ENCODE measurements around the gene FNIP1. TPM values are rescaled to one million over a fixed set of nuclear protein-coding genes. Genes with fewer than 3 reads are reported as not detected.

Gene FNIP1
- total RNA-seq, 1 donor from 2014 or later, result 29.5 TPM

DNA sequence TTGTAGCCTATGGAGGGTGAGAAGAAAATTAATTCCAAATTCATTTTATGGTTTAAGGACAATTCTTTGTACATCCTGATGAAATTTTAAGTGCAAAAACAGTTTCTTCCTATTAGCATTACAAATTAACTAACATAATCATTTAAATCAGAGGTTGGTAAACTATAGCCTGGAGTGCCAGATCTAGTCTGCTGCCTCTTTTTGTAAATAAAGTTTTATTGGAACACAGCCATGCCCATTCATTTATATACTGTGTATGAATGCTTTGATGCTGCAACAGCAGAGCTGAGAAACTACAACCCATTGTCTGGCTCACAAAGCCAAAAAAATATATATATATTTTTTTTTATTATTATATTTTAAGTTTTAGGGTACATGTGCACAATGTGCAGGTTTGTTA, 80.2 kb downstream of the FNIP1 start:
- H3K9me3 ChIP-seq, result no peaks in the 10 kb centered on the region
- intact Hi-C loops (cut with DNase I), result no loop called here
- no peaks in the 10 kb centered on the region for H3K4me1 ChIP-seq
- no peaks in the 10 kb centered on the region for H3K27me3 ChIP-seq
- TF ChIP-seq, protein P1, sequence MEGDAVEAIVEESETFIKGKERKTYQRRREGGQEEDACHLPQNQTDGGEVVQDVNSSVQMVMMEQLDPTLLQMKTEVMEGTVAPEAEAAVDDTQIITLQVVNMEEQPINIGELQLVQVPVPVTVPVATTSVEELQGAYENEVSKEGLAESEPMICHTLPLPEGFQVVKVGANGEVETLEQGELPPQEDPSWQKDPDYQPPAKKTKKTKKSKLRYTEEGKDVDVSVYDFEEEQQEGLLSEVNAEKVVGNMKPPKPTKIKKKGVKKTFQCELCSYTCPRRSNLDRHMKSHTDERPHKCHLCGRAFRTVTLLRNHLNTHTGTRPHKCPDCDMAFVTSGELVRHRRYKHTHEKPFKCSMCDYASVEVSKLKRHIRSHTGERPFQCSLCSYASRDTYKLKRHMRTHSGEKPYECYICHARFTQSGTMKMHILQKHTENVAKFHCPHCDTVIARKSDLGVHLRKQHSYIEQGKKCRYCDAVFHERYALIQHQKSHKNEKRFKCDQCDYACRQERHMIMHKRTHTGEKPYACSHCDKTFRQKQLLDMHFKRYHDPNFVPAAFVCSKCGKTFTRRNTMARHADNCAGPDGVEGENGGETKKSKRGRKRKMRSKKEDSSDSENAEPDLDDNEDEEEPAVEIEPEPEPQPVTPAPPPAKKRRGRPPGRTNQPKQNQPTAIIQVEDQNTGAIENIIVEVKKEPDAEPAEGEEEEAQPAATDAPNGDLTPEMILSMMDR (IDR thresholded peaks at IDR 0.05), result no peak
- no peak for TF ChIP-seq POLR2A (IDR thresholded peaks at IDR 0.05)
- TF ChIP-seq POLR2AphosphoS5 (IDR thresholded peaks at IDR 0.05; ENCODE audit: insufficient read depth in 1 of 2, low read depth in 1 of 2), result no peak
- no peak overlapping the region for H3K27ac ChIP-seq
- peaks cover 0 to 16% of the 10 kb centered on the region in 2 donors for H3K36me3 ChIP-seq
- DNase-seq (ENCODE audit: extremely low spot score in 2 of 2), result no peak
- no peak overlapping the region for H3K4me3 ChIP-seq

DNA sequence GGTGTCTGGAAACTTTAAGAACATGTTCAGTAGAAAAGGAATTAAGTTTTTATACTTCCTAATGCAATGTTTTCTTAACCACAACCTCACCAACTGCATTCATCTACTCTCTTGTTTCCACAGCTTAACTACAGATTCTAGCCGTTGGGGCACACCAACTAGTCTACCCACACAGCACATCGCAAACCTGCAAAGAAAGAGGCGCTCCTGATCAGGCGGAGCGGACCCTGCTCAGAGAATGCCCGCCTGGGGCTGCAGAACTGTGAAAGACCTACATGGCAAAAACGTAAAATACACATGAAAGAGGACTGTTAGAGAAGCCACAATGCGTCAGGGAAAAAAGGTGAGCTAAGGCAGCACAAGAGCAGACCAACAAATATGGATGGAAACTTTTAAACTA, 86.4 kb downstream of the FNIP1 start:
- TF ChIP-seq POLR2AphosphoS5 (IDR thresholded peaks at IDR 0.05; ENCODE audit: insufficient read depth in 1 of 2, low read depth in 1 of 2) (no peak), POLR2A (IDR thresholded peaks at IDR 0.05) (no peak)
- TF ChIP-seq, protein P1 (IDR thresholded peaks at IDR 0.05), result no peak
- no peaks in the 10 kb centered on the region for H3K27me3 ChIP-seq
- H3K9me3 ChIP-seq, result no peaks in the 10 kb centered on the region
- intact Hi-C loops (cut with DNase I), result no loop called here
- H3K36me3 ChIP-seq, result peaks cover 0 to 24% of the 10 kb centered on the region in 2 donors
- H3K4me1 ChIP-seq, result no peaks in the 10 kb centered on the region
- DNase-seq (ENCODE audit: extremely low spot score in 2 of 2), result no peak
- H3K27ac ChIP-seq, result no peak overlapping the region
- no peak overlapping the region for H3K4me3 ChIP-seq

DNA sequence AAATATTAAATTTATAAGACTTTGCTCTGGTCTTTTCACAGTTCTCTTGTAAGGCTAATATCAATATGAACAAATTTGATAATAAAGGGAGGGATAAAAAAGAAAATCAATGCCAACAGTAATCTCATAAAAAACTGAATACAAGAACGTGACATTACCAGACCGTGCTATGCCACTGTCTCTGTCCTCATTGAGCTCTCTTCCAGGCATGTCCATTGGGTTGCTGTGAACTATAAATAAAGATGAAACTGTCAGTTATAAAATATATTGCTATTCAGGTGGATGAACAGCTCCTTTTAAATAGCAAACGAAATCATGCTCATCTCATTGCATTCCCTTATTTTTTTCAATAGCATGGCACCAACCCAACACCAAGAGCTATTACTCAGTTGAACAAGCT, 87.8 kb downstream of the FNIP1 start:
- H3K4me3 ChIP-seq, result no peak overlapping the region
- H3K4me1 ChIP-seq, result no peaks in the 10 kb centered on the region
- no peak for TF ChIP-seq POLR2AphosphoS5 (IDR thresholded peaks at IDR 0.05; ENCODE audit: insufficient read depth in 1 of 2, low read depth in 1 of 2)
- TF ChIP-seq, protein P1 (IDR thresholded peaks at IDR 0.05), result no peak
- TF ChIP-seq POLR2A (IDR thresholded peaks at IDR 0.05), result no peak
- peaks cover 0 to 31% of the 10 kb centered on the region in 2 donors for H3K36me3 ChIP-seq
- DNase-seq (ENCODE audit: extremely low spot score in 2 of 2), result no peak
- intact Hi-C loops (cut with DNase I), result no loop called here
- H3K27ac ChIP-seq, result no peak overlapping the region
- no peaks in the 10 kb centered on the region for H3K9me3 ChIP-seq
- no peaks in the 10 kb centered on the region for H3K27me3 ChIP-seq

DNA sequence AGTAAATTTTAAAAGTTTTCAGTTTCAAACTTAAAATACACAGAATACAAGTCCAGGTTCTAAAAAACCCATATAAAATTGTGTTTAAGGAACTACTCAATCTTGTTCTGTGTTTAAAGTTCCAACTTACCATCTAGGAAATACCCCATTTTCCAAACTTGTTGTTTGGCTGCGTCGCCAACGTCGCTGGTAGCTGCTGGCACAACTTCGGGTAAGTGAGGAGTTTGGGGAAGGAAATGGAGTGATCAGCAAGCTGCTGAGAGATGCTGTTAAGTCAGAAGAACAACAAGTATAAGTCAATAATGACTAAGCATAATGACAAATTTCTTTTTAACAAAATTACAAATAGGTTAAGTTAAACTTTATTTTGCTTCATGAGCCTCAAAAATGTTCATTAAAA, 90.5 kb downstream of the FNIP1 start:
- intact Hi-C loops (cut with DNase I), result no loop called here
- Histone ChIP-seq H3K4me3 (no peak overlapping the region), H3K4me1 (no peaks in the 10 kb centered on the region), H3K27ac (no peak overlapping the region), H3K9me3 (no peaks in the 10 kb centered on the region), H3K36me3 (peaks cover 0 to 56% of the 10 kb centered on the region in 2 donors), H3K27me3 (no peaks in the 10 kb centered on the region)
- TF ChIP-seq, protein P1 (IDR thresholded peaks at IDR 0.05), result no peak
- TF ChIP-seq POLR2AphosphoS5 (IDR thresholded peaks at IDR 0.05; ENCODE audit: insufficient read depth in 1 of 2, low read depth in 1 of 2) (no peak), POLR2A (IDR thresholded peaks at IDR 0.05) (no peak)
- DNase-seq (ENCODE audit: extremely low spot score in 2 of 2), result no peak

DNA sequence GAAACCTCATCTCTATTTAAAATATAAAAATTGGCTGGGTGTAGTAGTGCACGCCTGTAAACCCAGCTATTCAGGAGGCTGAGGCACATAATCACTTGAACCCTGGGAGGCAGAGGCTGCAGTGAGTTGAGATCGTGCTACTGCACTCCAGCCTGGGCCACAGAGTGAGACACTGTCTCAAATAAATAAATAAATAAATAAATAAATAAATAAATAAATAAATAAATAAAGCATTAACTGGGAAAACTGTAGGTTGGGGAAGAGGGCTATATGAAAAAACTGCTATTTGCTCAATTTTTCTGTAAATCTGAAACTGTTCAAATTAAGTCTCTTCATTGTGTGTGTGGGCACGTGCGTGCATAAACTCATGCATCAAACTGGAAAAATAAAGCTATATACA, 101.9 kb downstream of the FNIP1 start:
- Histone ChIP-seq H3K27me3 (no peaks in the 10 kb centered on the region), H3K36me3 (peaks cover 4 to 18% of the 10 kb centered on the region in 2 donors), H3K9me3 (no peaks in the 10 kb centered on the region), H3K4me3 (no peak overlapping the region), H3K27ac (no peak overlapping the region), H3K4me1 (no peaks in the 10 kb centered on the region)
- DNase-seq (ENCODE audit: extremely low spot score in 2 of 2), result no peak
- intact Hi-C loops (cut with DNase I), result no loop called here
- TF ChIP-seq, protein P1 (IDR thresholded peaks at IDR 0.05), result no peak
- TF ChIP-seq POLR2A (IDR thresholded peaks at IDR 0.05) (no peak), POLR2AphosphoS5 (IDR thresholded peaks at IDR 0.05; ENCODE audit: insufficient read depth in 1 of 2, low read depth in 1 of 2) (no peak)

All from vagina (tissue), 2 donors.